ENCODE results near the gene GJA8.
"Not testable (repeated sequence)": the region's sequence is repeated elsewhere in the genome, so short reads cannot be mapped to it uniquely, and the experiment has no call there.

Gene GJA8

DNA sequence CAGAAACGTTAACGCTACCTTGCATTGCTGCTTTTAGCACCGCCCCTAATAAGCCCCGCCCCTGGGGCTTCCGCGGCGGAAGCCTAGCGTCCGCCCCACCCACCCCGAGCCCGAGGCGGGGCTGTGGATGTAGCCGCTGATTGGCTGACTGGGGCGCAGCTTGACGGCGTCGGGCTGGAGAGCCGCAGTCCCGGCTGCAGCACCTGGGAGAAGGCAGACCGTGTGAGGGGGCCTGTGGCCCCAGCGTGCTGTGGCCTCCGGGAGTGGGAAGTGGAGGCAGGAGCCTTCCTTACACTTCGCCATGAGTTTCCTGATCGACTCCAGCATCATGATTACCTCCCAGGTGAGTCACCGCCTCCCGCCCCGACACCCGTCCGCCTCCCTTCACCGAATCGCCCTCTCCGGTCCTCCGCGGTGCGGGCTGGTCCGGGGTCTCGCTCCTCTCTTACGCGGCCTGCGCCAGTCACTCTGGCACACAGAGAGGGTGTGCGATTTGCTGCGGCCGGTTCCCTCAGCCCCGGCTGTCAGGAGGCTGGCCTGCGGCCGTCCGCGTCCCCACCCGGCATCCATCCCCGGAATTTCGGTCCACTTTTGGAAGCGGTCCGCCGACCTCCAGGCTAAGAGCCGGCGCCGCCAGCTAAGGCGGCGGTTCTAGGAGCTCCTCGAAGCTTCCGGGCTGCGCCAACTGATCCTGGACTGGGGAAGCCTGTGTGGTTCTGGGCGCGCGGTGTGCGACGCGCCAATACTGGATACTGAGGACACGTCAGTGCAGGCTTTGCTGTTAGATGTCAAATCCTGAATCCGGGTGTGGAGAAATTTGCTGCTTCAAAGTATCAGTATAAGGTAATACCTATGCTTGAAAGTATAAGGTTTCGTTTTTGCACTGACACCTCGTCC lies 25.9 kb downstream of the GJA8 start, which contains the start of gene GPR89B:
Gene GPR89B (plus strand): TSS at position 185 of the 897 bp plus-strand sequence. CDS start 117 bp downstream, at position 302.
- peak; percentile 93 to 95 for DNase-seq

DNA sequence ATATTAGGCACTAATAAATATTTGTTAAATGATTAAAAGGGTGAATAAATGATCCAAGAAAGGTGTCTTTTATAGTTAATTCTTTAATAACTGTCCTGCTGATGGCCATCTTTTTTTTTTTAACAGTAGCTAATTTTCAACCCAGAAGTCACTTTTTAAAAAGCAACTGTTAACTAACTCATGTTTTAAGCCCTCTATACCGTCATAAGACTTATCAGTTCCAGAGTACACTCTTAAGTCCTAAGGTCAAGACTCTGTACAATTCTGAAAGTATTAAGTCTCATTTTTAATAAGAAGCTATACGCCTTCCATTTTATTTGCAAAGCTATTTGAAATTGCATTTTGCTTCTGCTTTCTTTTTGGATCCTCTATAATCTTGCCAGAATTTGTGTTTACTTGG lies 28.5 kb downstream of the GJA8 start:
- DNase-seq = not testable (repeated sequence)

DNA sequence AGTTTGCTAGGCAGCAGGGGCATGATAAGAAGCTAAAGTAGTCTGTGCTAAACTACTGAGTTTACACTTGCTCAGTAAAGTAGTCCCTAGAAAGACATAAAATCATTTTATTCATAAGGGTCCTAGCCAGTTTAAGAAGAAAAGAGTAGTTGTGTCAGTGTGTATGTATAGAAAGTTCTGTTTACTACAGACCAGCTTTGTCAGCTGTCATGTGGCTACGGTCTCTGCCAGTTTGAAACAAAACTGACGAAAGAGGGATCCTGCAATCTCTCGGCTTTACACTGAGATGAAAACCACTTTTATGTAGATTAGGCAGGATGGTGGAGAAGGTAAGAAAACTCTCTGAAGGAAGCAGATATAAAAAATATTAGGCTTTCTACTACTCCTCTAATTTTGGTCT lies 32.7 kb downstream of the GJA8 start:
- not testable (repeated sequence) for DNase-seq

DNA sequence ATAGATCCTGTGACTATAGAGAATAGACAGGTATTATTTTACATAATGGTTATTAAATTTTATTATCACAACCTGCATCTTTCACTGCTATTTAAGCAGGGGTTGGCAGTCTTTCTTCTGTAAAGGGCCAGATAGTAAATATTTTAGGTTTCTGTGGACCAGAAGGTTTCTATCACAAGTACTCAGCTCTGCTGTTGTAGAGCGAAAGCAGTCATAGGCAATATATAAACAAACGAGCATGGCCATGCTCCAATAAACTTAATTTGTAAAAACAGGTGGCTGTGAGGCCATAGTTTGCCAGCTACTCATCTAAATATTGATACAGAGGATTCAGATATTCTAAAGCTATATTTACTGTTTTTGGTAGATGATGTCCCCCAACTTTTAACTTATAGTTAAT lies 37.9 kb downstream of the GJA8 start:
- DNase-seq = not testable (repeated sequence)

DNA sequence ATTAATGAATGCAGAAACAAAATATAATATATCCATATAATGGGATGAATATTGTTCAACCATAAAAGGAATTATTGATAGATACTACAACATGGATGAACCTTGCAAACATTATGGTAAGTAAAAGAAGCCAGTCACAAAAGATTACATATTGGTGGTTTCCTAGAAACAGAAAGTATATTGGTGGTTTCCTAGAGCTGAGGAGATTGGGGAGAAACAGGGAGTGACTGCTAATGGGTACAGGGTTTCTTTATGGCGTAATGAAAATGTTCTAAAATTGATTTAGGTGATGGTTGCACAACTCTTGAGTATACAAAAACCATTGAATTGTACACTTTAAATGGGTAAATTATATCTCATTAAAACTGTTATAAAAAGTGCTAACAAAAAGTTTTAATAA lies 40.0 kb downstream of the GJA8 start:
- DNase-seq = not testable (repeated sequence)

DNA sequence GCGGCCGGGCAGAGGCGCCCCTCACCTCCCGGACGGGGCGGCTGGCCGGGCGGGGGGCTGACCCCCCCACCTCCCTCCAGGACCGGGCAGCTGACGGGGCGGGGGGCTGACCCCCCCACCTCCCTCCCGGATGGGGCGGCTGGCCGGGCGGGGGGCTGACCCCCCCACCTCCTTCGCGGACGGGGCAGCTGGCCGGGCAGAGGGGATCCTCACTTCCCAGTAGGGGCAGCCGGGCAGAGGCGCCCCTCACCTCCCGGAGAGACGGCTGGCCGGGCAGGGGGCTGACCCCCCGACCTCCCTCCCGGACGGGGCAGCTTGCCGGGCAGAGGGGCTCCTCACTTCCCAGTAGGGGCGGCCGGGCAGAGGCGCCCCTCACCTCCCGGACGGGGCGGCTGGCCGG lies 46.9 kb downstream of the GJA8 start:
- DNase-seq = not testable (repeated sequence)
